Endothelial cell of umbilical vein (primary cell): ENCODE results near the gene THOC5.
A peak's percentile ranks its signal among the peaks of the same experiment; 100 is the strongest.

Experiments
- CTCF ChIP-seq, 2 donors: IDR thresholded peaks; 1 replicate in 1 of 2; 2 replicates in 1 of 2; pipeline ENCODE4 v1.5.1; 2011; ENCODE audit warnings: low read length in 2 of 2, mild to moderate bottlenecking in 2 of 2, moderate library complexity in 2 of 2, control low read depth in 1 of 2, inconsistent platforms in 1 of 2, low read depth in 1 of 2; ENCODE audit not compliant: insufficient read depth in 1 of 2; ENCODE audit errors: extremely low read depth in 1 of 2
- EZH2 ChIP-seq: IDR thresholded peaks from 2 replicates; pipeline ENCODE4 v1.6.1; 2012; ENCODE audit warnings: borderline replicate concordance, low read depth, mild to moderate bottlenecking, moderate library complexity, low read length, inconsistent platforms; ENCODE audit not compliant: severe bottlenecking
- FOS ChIP-seq: IDR thresholded peaks from 2 replicates; pipeline ENCODE4 v1.6.1; 2011; ENCODE audit warnings: mild to moderate bottlenecking, low read length, moderate library complexity, borderline replicate concordance; ENCODE audit not compliant: insufficient read depth
- JUN ChIP-seq: IDR thresholded peaks from 2 replicates; pipeline ENCODE4 v1.6.1; 2011; ENCODE audit warnings: borderline replicate concordance, low read depth; ENCODE audit not compliant: insufficient read length, insufficient read depth
- MAX ChIP-seq: IDR thresholded peaks from 2 replicates; pipeline ENCODE4 v1.6.1; 2011; ENCODE audit not compliant: insufficient read depth, insufficient read length
- MYC ChIP-seq: IDR thresholded peaks from one replicate; pipeline ENCODE4 v1.6.1; 2011; ENCODE audit warnings: mild to moderate bottlenecking, low read depth, low read length
- POLR2A ChIP-seq: IDR thresholded peaks from 2 replicates; pipeline ENCODE4 v1.6.1; 2012; ENCODE audit warnings: low read depth, mild to moderate bottlenecking, control low read depth, low read length
- POLR2AphosphoS5 ChIP-seq: IDR thresholded peaks from 2 replicates; pipeline ENCODE4 v1.6.1; 2012; ENCODE audit warnings: low read depth, mild to moderate bottlenecking, control low read depth, low read length, moderate library complexity; ENCODE audit not compliant: insufficient read depth

- TF ChIP-seq POLR2A = no peak
- no peak for TF ChIP-seq POLR2AphosphoS5
- TF ChIP-seq MAX = no peak
- peak; percentile 4 to 40 for TF ChIP-seq CTCF (IDR thresholded peaks at IDR 0.05; ENCODE audit: extremely low read depth in 1 of 2, insufficient read depth in 1 of 2, low read depth in 1 of 2, low read length in 2 of 2)
- TF ChIP-seq EZH2 = no peak
- TF ChIP-seq JUN = no peak
- TF ChIP-seq FOS = no peak
- no peak for TF ChIP-seq MYC
These were observed 28.9 kb downstream of the THOC5 start for GRCh38 chr22:29524442-29525191.
